ENCODE measurements around the gene C8A.

DNA sequence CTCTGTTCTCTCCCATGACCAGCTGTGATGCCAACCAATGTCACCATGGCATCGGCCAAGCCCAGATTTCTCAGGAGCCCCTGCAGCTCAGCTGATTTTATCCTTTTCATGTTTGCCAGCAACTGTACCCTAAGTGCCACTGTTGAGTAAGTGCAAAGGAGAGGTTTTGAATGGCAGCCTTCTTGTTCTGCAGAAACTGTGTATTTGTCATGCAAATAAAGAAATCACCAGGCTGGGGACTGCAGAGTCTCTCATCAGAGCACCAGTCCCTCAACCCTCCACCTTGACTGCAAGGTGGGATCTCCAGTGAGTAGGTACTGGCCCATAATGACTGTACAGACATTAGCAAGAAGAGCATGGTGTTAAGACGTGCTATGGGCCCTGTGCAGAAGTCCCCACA lies 84.6 kb downstream of the C8A start:
- TF ChIP-seq POLR2AphosphoS5 (IDR thresholded peaks at IDR 0.05): no peak
- TF ChIP-seq CTCF (IDR thresholded peaks at IDR 0.05): no peak
- no peak for TF ChIP-seq POLR2A (IDR thresholded peaks at IDR 0.05; ENCODE audit: low read depth)
- no peak for TF ChIP-seq EP300 (IDR thresholded peaks at IDR 0.05)

All from esophagus muscularis mucosa (tissue), 4 donors.